GM06990 (cell line): ENCODE measurements around the gene EPB41L4A.

Experiments
- DNase-seq: peaks from one replicate; pipeline ENCODE4 v3.0.0-alpha.2; 2011; ENCODE audit not compliant: insufficient read length; ENCODE audit errors: extremely low read depth
- H3K27me3 ChIP-seq: replicated peaks from 2 replicates; pipeline ENCODE4 v1.6.0; 2011; ENCODE audit warnings: low read length; ENCODE audit not compliant: control insufficient read depth, insufficient read depth
- H3K36me3 ChIP-seq: 2 replicates; pipeline ENCODE4 v1.5.1; 2011; ENCODE audit warnings: low read length; ENCODE audit not compliant: control insufficient read depth, insufficient read depth
- H3K4me3 ChIP-seq: replicated peaks from 2 replicates; pipeline ENCODE4 v1.5.1; 2011; ENCODE audit warnings: low read depth, mild to moderate bottlenecking, control low read depth, low read length
- TF ChIP-seq, protein P1 (sequence below): IDR thresholded peaks from 2 replicates; pipeline ENCODE4 v1.5.1; 2011; ENCODE audit warnings: low read length, control low read depth, mild to moderate bottlenecking, inconsistent platforms; ENCODE audit not compliant: insufficient read depth, poor library complexity, severe bottlenecking

The EPB41L4A gene

DNA sequence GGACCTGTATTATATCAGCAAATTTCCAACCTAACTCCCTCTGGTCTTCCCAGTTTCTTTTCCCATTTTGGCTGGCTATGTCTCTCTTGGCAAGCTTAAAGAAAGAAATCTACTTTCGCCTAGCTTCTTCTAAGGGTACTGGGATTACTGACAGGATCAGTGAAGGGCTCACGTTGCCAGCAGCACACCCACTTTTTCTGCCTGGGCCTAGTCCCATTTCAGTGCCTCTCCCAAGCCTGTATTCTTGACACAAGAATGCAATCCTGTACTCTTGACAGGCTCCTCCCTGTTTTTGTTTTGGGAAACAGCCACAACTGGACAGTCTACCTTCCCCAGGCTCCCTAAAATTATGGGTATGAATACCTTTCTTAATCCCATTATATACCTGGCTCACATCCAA lies 170.5 kb downstream of the EPB41L4A start:
- DNase-seq = no peak
- TF ChIP-seq, protein P1, sequence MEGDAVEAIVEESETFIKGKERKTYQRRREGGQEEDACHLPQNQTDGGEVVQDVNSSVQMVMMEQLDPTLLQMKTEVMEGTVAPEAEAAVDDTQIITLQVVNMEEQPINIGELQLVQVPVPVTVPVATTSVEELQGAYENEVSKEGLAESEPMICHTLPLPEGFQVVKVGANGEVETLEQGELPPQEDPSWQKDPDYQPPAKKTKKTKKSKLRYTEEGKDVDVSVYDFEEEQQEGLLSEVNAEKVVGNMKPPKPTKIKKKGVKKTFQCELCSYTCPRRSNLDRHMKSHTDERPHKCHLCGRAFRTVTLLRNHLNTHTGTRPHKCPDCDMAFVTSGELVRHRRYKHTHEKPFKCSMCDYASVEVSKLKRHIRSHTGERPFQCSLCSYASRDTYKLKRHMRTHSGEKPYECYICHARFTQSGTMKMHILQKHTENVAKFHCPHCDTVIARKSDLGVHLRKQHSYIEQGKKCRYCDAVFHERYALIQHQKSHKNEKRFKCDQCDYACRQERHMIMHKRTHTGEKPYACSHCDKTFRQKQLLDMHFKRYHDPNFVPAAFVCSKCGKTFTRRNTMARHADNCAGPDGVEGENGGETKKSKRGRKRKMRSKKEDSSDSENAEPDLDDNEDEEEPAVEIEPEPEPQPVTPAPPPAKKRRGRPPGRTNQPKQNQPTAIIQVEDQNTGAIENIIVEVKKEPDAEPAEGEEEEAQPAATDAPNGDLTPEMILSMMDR = no peak
- no peaks in the 10 kb centered on the region for H3K27me3 ChIP-seq

DNA sequence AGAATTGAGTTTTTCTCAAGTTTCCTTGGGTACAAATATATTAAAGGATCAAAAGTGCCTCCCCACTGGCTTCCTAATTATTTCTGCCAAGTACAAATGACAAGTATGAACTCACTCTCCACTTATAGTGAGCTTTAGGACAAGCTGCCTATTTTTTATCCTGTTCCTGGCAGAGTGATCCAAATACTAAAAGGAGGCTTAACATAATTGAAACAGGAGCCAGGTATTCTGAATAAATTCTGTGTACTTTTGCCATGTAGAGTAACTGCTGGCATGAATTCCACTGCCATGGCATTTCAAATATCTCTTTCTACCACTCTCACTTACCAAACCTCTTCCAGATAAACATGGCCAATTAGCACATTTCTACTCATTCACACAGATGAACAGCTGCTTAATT lies 171.1 kb downstream of the EPB41L4A start:
- no peak for DNase-seq
- Histone ChIP-seq H3K4me3 (no peak overlapping the region), H3K27me3 (no peaks in the 10 kb centered on the region), H3K36me3 (no peaks in the 10 kb centered on the region)
- TF ChIP-seq, protein P1 = no peak

More for the DNA sequence above, 170.5 kb downstream of the EPB41L4A start:
- Histone ChIP-seq H3K4me3 (no peak overlapping the region), H3K36me3 (no peaks in the 10 kb centered on the region)

DNA sequence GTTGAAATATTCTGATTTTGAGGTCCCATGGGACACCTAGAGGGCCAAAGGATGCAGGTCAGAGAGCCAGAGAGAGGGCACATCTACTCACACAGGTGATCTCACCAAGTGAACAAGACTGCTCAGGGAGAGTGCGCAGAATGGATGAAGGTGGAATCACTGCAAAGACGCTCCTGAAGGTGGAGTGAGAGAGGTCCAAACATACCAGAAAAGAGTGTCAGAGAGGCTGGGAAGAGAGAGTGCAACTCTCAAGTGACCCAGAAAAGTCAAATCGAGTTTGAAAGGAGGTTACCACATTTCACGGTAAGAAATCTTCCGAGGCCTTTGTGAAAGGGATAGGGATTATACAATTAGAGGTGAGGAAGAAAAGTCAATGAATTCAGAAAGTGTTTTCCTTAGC lies 173.4 kb downstream of the EPB41L4A start:
- no peak for DNase-seq
- Histone ChIP-seq H3K36me3 (no peaks in the 10 kb centered on the region), H3K27me3 (no peaks in the 10 kb centered on the region), H3K4me3 (no peak overlapping the region)
- TF ChIP-seq, protein P1 = no peak

DNA sequence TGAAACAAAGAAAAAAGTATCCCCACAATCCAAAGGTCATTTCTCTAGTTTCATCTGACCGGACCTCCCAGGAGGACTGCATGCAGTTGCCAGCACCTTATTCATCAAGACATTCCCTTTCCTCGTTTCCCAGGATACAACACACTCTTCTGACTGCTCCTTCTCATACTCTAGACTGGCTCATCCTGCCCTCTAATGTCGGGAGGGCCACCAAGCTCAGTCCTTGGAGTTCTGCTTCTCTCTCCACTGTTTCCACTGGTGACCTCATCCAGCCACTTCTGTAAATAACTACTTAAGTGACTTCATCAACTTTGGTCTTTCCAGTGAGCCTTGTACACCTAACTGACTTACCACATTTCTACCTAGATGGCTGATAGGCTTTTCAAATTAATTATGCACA lies 179.1 kb downstream of the EPB41L4A start:
- DNase-seq = no peak
- TF ChIP-seq, protein P1 = no peak
- no peaks in the 10 kb centered on the region for H3K27me3 ChIP-seq
- H3K36me3 ChIP-seq = no peaks in the 10 kb centered on the region
- H3K4me3 ChIP-seq = no peak overlapping the region

DNA sequence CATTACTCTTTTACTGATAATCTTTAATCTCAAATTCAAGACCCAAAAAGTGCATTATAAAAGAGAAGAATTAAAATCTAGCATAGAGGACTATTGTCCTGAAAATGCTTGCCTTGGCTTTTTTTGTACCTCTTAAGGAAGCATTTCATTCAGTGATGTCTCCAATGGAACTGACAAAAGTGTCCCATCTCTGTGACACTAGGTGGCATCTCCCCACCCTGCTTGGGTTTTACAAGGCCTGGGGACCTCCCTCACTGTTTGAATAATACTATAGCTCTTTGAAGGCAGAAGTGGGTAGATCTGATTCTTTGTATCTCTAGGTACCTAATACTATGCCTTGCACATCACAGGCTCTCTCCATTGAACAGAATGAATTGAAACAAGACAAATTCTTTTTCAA lies 180.6 kb downstream of the EPB41L4A start:
- Histone ChIP-seq H3K27me3 (no peaks in the 10 kb centered on the region), H3K4me3 (no peak overlapping the region), H3K36me3 (no peaks in the 10 kb centered on the region)
- TF ChIP-seq, protein P1 = peak; percentile 32
- DNase-seq = no peak

DNA sequence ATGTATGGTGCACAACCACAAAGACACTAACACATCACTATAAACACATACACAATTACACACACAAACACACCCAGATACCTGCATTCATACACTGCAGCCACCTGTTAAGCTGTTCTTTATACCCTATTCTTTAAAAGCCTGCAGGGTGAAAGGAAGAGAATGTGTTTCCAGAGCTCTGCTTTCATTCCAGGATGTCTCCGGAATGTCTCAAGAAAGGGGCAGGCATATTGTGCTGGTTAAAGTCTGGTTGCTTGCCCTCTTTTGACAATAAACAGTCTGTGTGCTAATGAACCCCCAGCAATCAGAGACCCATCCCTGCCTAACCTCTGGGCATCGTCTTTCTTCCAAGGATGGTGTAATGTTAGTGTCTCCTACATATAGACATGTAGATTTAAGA lies 181.6 kb downstream of the EPB41L4A start:
- TF ChIP-seq, protein P1 = no peak
- H3K36me3 ChIP-seq = no peaks in the 10 kb centered on the region
- no peaks in the 10 kb centered on the region for H3K27me3 ChIP-seq
- no peak for DNase-seq
- H3K4me3 ChIP-seq = no peak overlapping the region
